ENCODE measurements around the gene SLC44A3.

Gene SLC44A3, protein sequence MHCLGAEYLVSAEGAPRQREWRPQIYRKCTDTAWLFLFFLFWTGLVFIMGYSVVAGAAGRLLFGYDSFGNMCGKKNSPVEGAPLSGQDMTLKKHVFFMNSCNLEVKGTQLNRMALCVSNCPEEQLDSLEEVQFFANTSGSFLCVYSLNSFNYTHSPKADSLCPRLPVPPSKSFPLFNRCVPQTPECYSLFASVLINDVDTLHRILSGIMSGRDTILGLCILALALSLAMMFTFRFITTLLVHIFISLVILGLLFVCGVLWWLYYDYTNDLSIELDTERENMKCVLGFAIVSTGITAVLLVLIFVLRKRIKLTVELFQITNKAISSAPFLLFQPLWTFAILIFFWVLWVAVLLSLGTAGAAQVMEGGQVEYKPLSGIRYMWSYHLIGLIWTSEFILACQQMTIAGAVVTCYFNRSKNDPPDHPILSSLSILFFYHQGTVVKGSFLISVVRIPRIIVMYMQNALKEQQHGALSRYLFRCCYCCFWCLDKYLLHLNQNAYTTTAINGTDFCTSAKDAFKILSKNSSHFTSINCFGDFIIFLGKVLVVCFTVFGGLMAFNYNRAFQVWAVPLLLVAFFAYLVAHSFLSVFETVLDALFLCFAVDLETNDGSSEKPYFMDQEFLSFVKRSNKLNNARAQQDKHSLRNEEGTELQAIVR

DNA sequence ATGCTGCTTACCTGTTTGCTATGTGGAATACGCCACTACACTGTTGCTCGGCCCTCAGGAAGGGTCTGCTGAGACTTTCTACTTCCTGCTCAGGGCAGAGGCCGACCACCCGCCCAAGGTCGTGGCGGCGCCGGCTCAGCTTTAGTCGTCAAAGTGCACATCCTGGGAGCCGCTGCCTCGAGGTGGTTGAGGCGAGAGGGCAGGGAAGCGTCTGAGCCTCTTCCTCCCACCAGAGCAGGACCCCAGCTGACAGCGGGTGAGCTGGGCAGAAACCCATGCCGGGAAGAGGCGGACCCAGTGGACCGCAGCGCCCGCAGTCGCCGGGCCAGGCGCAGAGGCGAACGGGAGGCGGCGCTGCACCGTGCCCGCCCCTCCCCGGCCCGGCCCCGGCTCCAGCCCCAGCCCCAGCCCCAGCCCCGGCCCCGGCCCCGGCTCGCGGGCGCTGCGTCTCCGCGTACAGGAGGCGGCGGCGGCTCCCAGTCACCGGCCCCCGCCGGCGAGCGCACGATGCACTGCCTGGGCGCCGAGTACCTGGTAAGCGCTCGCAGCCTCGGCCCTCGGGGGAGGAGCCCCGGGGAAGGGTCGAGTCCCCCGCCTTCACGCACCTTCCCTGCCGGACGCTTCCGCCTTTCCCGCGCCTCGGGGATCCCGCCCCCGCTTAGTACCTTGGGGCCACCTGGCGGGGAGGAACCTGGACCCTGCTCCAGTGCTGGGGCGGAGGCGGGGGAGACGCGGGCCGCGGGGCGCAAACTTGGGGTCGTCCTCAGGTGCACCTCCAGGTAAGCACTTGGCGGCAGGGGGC lies at the start of gene SLC44A3:
Gene SLC44A3 (plus strand): TSS at position 413 of the 802 bp plus-strand sequence. CDS start 95 bp downstream, at position 508.
- no peak for DNase-seq

GRCh38 chr1:94772230-94772641 lies 47.9 kb upstream of the SLC44A3 start:
- no peak for DNase-seq

- DNase-seq = no peak
These were observed 47.3 kb upstream of the SLC44A3 start for GRCh38 chr1:94772845-94773244.

- DNase-seq = no peak
These were observed 46.8 kb upstream of the SLC44A3 start for GRCh38 chr1:94773296-94773809.

GRCh38 chr1:94773931-94774422 lies 46.2 kb upstream of the SLC44A3 start:
- no peak for DNase-seq

DNA sequence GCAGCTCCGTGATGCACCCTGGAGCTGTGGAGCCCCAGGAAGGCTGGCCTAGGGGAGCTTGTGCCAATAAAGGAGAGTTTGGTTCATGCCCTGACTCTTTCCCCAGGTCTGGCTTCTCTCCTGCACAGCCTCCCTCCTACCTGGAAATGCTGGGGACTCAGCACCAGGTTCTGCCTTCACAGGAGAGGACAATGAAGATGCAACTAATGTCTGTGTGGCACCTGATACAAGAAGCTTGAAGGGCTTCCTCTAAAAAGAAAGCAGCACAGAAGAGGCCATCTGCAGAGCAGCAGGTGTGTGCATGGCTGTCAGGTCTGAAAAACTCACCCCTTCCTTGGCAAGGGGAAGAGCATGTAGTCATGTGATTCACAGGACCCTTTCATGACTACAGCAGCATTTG lies 43.7 kb upstream of the SLC44A3 start:
- no peak for DNase-seq

- DNase-seq = no peak
These were observed 42.9 kb upstream of the SLC44A3 start for GRCh38 chr1:94777281-94777680.

GRCh38 chr1:94778808-94779207 lies 41.3 kb upstream of the SLC44A3 start:
- no peak for DNase-seq

DNA sequence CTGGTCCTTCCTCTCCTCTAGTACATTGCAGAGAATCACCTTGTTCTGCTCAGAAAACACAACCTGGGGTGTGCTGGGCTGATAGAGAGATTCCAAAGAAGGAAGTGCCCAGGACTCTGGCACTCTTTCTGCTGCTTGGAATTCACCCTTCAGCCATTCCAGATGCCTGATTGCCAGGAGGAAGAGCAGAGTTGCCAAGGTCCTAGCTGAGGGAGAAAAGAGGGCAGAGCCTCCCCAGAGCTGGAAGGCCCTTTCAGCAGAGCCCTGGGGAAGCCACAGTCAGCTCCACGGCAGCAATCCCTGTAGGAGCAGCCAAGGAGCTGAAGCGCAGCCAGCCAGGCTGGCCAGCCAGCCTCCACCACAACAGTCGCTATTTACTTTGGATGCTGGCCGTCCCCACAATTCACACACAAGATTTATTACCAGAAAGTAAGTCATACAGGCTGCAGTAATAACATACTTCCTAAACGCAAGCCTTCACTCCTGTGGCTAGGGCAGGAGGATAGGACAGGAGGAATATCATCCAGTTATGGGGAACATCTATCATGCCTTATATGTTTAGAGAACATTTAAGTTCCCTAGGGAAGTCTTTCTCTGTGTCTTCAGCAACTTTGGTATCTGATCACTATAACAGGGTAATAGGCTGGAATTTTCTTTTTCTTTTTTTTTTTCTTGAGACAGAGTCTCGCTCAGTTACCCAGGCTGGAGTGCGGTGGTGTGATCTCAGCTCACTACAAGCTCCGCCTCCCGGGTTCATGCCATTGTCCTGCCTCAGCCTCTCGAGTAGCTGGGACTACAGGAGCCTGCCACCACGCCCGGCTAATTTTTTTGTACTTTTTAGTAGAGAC lies 36.6 kb upstream of the SLC44A3 start:
- no peak for DNase-seq

- DNase-seq = no peak
These were observed 36.0 kb upstream of the SLC44A3 start for GRCh38 chr1:94784190-94784515.

DNA sequence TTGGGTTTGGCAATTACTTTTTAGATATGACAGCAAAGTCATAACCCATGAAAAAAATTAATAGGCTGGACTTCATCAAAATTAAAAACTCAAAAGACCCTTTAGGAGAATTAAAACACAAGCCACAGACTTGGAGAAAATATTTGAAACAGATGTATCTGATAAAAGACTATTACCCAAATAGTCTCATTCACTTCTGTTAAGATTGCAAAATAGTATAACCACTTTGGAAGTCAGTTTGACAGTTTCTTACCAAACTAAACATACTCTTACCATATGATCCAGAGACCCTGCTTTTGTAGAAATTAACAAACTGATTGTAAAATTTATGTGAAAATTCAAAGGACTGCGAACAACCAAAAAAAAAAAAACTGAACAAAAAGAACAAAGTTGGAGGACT lies 32.5 kb upstream of the SLC44A3 start:
- no peak for DNase-seq

DNA sequence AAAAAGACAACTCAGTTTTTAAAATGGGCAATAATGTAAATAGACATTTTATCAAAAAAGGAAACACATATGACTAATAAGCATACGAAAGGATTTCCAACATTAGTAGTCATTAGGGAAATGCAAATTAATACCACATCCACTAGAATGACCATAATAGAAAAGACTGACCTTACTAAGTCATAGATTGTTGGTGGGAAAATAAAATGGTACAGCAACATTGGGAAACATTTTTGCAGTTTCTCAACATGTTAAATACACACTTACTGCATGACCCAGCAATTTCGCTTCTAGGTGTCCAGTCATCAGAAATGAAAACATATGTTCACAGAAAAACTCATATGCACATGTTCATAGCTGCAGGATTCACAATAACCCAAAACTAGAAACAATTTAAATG lies 29.9 kb upstream of the SLC44A3 start:
- DNase-seq = no peak

DNA sequence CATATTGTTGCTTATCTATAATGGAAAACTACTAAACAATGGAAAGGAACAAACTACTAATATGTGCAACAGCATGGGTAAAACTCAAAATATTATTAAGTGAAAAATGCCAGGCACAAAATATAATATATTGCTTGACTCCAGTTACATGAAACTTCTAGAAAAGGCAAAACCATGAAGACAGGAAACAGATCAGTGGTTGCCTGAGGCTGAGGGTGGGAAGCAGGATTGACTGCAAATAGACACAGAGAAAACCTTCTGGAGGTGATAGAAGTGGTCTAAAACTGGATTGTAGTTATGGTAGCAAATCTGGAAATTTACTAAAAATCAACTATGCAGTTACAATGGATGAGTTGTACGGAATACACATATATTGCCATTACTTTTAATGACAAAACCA lies 29.5 kb upstream of the SLC44A3 start:
- DNase-seq = no peak

- DNase-seq = no peak
These were observed 27.5 kb upstream of the SLC44A3 start for GRCh38 chr1:94792473-94793295.

- no peak for DNase-seq
These were observed 26.9 kb upstream of the SLC44A3 start for GRCh38 chr1:94793296-94793656.

- DNase-seq = no peak
These were observed 24.7 kb upstream of the SLC44A3 start for GRCh38 chr1:94795434-94795833.

- DNase-seq = no peak
These were observed 23.9 kb upstream of the SLC44A3 start for GRCh38 chr1:94796266-94796665.

DNA sequence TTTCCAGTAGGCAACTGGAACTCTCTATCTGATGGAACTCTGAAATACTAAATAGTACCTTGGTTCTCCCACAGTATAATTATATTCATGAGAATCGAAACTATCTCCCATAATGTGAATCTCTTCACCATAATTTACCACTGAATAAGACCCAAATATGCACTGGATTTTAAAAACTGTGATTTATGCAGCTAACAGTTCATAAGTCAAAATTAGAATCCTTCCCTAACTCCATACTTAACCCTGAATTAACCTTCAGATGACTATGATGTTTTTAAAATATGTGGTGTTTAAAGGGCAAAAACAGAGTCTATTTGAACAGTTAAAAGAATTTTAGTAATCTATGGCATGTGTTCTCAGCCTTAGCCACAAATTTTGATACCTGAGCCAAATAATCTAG lies 22.9 kb upstream of the SLC44A3 start:
- DNase-seq = no peak

DNA sequence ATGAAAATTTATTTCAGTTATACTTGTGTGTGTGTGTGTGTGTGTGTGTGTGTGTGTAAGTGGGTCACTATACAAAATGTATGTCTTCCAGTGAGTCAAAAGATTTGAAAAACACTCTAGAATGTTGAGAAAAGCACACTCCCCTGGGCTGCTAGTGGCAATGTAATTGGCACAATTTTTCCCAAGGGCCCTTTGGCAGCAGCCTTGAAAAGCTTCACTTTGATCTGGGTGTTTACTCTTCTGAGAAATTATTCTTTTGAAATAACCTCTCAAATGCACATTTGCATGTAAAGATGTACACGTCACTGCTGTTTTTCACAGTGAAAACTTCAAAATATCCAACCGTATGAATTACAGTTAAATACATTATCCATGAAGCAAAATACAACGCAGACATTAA lies 22.1 kb upstream of the SLC44A3 start:
- no peak for DNase-seq

DNA sequence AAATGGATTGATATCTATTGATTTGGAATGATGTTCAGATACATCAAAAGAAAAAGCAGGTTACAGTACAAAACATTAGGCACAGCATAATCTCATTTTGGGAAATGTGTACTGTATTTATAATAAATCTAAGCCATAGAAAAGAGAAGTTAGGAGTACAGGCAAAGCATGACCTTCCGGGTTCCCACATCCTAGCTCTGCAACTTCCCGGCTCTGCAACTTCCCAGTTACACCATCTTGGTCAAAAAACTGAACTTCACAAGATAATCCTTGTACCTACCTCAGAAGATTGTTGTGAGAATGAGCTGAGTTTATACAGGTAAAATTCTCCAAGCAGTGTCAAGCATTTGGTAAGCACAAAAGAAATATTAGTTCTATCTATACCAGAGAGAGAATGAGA lies 21.7 kb upstream of the SLC44A3 start:
- DNase-seq = no peak

GRCh38 chr1:94799206-94799605 lies 21.0 kb upstream of the SLC44A3 start:
- no peak for DNase-seq
